Activated T-cell treated with anti-CD3 and anti-CD28 coated beads, Interleukin-2, amount 50 U/mL, for 48 hours (primary cell): Measurements from ENCODE around the gene FHIT.

Source experiments
- DNase-seq, 2 experiments: peaks; one replicate each; pipeline ENCODE4 v3.0.0-alpha.2; 2020

FHIT gene

DNA sequence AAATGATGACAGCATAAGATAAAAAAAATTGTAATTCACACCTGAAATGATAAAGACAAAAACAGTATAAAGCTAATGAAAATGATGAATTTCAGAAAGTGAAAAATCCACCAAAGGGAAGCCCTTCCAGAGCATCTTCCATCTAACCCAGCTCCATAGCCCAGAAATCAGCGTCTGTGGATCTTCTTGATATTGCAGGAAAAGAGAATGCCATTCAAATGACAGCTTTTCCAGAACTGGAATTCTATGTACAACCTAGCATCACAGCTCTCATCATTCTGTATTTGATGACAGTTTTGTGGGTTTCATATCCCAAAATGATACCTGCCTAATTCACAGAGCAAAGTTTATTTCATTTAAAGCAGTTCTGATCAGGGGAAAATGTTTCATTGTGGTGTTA lies 267.3 kb downstream of the FHIT start:
- no peak for DNase-seq

DNA sequence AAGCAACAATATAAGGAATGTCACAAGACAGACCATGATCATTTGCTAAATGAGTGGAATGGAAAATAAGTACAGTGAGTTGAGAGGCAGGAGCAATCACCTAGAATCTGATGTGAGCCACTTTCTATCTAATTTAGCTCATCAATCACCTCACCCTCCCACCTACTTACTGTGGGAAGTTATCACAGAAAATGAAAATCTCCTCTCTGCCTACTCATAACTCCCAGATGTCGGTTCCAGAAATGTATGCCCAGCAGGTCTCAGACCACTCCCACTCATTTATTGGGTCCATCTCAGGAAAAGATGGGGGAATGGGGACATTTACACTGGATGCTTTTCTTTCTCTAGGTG lies 270.9 kb downstream of the FHIT start:
- DNase-seq = no peak

GRCh38 chr3:60979461-60980341 lies 271.6 kb downstream of the FHIT start:
- DNase-seq = no peak

- DNase-seq = no peak
Measured at GRCh38 chr3:60973321-60973720, 277.9 kb downstream of the FHIT start.

GRCh38 chr3:60972599-60972998 lies 278.7 kb downstream of the FHIT start:
- DNase-seq = no peak

DNA sequence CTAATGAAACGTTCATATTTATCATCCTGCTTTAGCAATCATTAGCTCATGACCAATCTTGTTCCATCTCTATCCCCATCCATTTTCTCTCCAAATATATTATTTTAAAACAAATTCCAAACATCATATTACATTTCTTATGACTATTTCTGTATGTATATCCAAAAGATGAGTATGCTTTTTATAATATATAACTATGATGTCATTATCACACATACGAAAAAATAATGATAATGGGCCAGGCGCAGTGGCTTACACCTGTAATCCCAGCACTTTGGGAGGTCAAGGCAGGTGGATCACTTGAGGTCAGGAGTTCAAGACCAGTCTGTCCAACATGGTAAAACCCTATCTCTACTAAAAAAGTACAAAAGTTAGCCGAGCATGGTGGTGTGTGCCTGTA lies 280.4 kb downstream of the FHIT start:
- no peak for DNase-seq

DNA sequence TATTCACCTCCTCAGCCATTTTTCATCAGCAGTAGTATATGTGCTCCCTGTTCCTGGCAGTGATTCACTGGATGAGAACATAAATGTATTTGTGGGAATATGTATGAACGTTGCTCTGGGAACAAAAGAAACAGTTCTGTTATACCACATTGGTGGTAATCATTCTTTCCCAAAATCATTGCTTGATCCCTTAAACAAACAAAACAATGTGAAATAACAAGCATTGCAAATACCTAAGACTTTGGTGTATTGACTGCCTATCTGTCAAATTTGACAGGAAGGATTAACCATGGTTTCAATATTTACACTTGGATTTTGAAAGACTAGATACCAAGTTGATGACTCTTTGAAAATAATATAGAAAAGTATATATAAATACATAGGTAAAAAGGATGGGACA lies 284.1 kb downstream of the FHIT start:
- no peak for DNase-seq

- DNase-seq = no peak
Measured at GRCh38 chr3:60957541-60957940, 293.7 kb downstream of the FHIT start.

DNA sequence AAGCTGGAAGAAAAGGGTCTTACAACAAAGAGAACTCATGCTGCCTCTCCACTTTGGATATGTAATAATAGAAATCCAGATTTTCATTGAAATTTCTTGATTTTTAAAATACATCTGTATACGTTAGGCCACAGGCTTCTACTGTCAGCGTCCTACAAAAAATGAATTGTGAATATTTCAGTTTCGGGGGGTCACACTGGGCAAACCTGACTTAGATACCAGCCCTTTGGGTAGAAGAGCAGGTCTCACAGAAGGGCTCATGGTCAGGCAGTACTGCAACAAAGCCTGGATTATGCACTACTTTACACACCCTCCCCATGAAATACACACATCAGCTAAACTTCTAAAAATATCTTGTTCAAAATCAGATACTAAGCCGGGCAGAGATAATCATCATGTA lies 294.5 kb downstream of the FHIT start:
- DNase-seq = no peak

- DNase-seq = no peak
Measured at GRCh38 chr3:60955034-60955433, 296.2 kb downstream of the FHIT start.

- DNase-seq = no peak
Measured at GRCh38 chr3:60954048-60954447, 297.2 kb downstream of the FHIT start.

DNA sequence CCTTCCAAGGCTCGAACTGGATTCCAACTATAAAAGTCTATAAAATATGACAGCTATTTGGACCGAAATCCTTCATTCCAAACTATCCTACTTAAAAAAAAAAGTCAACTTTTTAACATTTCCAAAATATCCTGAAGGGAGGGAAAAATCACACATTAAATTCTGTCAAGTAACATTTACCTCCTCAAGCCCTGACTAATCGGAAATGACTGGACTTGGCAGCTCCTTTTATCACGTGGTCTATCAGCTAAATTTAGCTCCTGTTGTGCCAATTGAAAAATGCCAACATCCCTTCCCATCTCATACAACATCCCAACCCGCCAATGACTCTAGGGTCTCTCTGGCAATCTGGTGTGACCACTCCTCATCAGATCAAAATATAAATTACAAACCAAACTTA lies 297.9 kb downstream of the FHIT start:
- DNase-seq = no peak

- no peak for DNase-seq
Measured at GRCh38 chr3:60952055-60952454, 299.2 kb downstream of the FHIT start.

- no peak for DNase-seq
Measured at GRCh38 chr3:60949146-60949545, 302.1 kb downstream of the FHIT start.

DNA sequence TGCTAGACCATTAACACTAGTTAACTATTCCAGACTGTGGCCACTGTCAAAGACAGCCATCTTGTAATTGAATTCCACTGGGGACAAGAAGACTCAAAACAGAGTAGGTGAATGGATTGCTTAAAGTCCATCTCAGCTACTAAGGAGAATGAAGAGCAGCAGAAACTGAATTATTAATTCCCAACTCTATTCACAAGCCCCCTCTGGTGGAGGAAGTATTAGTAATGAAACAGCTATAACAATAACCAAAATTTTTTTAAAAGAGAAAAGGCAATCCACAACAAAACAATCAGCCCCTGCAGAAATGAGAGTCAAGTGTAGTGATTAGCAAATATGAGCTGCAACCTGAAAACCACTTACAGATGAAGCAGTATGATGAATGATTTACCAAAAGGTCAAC lies 302.8 kb downstream of the FHIT start:
- DNase-seq = no peak

DNA sequence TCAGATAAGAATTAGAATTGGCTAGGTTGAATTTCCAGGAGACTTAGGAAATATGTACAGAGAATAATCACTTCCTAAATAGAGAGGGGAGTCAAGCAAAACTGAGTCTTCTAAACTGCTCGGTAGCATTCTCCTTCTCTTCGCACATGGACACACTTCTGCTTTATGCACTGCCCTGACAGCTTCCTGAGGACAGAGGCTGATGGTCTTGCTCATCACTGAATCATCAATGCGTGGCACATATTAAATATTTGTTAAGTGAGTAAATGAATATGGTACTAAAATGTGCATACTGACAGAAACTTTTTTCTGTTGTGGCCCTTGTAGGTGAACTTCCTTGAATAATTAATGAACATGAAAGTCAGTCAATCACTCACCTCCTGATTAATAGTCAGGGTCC lies 315.5 kb downstream of the FHIT start:
- no peak for DNase-seq

- DNase-seq = no peak
Measured at GRCh38 chr3:60933824-60934223, 317.4 kb downstream of the FHIT start.

GRCh38 chr3:60932643-60933042 lies 318.6 kb downstream of the FHIT start:
- DNase-seq = no peak

GRCh38 chr3:60932170-60932569 lies 319.1 kb downstream of the FHIT start:
- no peak for DNase-seq

DNA sequence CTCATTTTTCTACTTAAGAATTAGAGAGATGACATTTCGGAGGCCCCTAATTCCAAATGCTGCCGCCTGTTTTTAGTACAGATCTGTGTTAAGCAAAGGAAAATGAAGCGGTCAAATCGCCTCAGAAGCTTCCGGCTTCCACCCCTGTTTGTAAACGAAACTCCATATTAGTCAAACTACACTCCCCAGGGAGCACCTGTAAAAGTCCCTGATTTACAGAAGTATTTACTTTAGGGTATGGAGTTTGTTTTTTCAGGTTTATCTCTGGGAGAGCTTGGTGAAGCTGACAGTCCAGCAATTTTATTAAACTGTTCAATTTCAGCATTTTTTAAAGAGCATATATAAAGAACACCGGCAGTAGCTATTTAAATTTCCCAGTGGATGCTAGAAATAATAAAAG lies 319.8 kb downstream of the FHIT start:
- DNase-seq = no peak

DNA sequence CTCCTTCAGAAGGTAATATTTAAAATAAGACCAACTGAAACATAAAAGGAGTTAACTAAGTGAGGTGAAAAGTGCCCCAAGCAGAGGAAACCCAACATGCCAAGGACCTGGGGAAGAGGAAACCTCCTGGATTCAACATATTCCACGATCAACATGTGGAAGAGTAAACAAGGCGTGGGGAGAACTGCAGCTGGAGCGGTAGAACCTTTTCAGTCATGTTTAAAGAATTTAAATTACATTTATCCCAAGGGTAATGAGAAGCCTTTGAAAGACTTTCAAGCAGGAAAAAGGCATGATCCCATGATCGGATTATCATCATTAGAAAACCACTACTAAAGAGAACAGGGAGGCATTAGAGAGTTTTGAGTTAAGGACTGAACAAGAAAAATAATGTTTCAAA lies 330.7 kb downstream of the FHIT start:
- DNase-seq = no peak

DNA sequence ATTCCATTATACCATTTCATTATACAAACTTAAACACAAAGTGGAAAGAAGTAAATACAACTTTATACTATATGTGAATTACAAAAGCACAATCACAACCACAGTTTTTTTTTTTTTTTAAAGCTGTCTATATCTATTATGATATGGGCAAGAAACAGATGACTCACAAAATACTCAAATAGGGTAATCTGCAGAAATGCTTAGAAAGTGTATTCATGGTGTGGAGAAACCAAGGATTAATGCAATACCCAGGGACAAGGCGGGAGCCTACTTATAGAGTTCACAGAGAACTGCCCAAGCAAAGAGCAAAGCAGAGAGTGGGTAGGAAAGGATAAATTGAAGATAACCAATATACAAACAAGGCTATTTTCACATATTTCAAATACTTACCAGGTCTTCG lies 332.0 kb downstream of the FHIT start:
- no peak for DNase-seq

DNA sequence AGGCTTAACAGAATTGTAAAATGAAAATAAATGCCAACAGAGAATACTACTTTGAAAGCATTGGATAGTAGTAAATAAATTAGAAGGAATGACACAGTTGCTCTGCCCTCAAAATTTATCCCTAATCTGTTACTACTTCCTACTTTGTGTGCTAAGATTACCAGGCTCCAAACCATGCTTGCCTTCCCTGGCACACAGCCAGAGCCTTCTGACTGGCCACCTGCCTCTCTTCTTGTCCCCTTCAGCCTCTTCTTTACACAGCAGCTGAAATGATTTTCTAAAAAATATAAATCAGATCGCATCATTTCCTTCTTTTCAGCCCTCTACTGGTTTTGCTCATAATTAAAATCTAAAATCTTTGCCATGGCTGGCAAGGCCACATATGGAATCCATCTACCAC lies 334.1 kb downstream of the FHIT start:
- DNase-seq = no peak

DNA sequence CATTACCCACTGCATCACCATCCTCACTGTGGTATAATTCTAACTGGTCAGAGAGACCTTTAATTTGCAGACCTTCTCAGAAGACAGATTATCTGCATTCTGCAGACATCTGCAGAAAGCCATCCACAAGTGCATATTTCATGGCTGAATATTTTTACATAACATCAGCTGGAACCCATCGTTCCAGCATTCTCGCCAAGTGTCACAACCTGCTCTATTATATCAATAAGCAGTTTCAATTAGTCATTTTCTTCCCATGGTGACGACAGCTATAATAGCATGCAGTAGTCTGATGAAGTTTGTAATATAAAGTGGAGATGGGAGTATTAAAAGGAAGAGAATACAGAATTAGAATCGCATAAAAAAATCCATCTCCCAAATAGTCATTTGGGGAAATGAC lies 334.7 kb downstream of the FHIT start:
- no peak for DNase-seq

- no peak for DNase-seq
Measured at GRCh38 chr3:60913474-60913873, 337.8 kb downstream of the FHIT start.
